SIG-M5 (cell line): Measurements from ENCODE around the gene OPCML.

Source experiments
- DNase-seq: peaks from one replicate; lab custom pipeline; 2025; lab: John Stamatoyannopoulos, UW

The OPCML gene

DNA sequence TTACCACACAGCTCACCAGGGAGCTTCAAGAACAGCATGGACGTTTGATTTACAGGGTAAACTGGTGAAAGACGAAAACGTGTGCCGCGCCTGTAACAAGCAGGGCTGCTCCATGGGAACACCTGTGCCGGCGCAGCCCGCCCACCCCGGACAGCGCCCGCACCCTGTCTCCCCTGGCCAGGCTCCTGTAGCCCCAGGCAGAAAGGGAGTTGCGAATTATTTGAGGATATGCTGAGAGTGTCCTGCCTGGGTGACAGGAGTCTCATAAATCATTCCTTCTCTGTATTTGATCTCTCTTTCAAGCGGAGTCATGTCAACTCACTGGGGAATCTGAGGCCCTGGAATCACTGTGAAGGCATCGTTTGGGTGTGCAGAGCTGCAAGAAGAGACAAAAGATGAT is 804.3 kb downstream of the OPCML start:
- no peak for DNase-seq

- no peak for DNase-seq
Observed at GRCh38 chr11:132721526-132721925, 810.8 kb downstream of the OPCML start.

DNA sequence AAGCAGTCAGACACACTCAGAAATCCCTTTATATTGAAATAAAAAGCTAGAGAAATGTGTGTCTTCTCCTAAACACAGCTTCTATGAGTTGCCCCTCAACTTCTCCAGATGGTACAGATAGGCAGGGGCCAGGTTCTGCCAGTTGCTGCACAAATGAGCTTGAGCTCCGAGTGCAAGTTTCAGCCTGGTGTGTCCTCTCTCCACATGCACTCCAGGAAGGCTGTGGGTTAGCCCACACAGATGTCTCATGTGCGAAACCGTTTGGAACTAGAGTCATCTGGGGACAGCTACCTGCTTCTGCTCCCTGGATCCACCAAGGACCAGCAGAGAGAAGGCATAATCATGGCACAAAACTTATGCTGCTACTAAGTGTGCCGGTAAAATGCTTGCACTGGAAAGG is 812.6 kb downstream of the OPCML start:
- DNase-seq = no peak

DNA sequence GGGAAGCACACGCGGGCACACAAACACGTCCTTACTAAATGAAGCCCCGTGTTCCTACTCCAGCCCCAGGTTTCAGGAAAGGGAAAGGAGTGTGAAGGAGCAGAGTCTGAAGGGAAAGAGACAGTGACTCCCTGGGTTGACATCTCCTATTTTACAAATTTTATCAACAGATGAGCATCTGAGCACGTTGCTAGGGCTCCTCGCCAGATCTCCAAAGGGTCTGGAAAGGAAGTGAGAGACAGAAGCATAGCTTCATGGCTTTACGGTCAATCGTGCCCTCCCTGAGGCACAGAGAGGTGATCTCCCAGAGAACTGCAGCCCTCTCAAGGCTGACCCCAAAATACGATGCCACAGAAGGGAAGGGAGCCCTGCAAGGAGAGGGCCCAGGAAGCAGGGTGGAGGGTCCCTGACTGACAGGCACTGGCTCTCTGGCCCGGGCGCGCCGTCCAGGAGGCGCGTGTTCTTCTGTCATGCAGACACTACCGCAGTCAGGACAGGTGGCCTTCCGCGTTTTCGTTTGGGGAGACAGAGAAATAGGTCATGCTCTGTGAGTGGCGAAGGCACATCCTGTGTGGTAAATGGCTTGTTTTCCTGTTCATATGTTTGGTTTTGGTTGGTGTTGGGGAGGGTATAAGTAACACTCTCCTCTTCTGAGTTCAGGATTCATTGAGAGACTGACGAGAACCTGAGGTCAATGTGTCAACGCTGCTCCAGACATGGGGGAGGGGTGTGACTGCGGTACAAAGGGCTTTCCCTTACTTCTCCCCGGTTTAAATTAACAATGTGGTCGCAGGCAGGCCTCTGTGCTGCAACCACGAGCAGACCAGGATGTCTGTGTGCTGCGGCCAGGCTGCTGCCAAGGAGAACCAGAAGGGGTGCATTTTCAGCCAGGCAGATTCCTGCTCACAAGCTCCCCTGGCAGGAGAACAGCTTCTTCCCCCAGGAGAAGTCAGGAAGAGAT is 813.3 kb downstream of the OPCML start:
- no peak for DNase-seq

GRCh38 chr11:132717824-132718223 is 814.5 kb downstream of the OPCML start:
- no peak for DNase-seq

- DNase-seq = no peak
Observed at GRCh38 chr11:132716037-132716436, 816.3 kb downstream of the OPCML start.

DNA sequence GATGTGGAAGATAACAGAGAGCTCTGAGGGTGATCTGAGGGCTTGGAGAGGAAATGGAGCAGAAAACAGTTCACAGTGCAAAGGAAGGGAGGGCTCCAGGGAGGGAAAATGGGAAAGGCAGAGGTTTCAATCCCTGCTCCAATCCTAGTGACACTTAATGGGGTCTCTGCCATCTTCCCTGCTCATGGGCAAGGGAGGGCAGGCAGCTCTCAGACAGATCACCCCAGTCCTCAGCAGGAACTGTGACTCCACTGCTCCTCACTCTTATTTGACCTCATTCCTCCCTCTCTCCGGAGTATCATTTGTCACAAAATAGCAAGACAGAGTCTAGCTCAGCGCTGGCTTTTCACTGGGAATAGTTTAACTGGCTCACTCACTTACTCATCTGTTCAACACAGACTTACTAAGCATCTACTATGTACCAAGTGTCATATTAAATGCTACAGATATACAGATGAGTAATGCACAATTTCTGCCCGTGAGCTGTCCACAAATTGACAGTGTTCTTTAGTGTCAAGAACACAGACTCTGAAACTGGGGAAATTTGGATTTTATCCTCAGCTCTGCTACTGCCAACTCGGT is 817.4 kb downstream of the OPCML start:
- no peak for DNase-seq

DNA sequence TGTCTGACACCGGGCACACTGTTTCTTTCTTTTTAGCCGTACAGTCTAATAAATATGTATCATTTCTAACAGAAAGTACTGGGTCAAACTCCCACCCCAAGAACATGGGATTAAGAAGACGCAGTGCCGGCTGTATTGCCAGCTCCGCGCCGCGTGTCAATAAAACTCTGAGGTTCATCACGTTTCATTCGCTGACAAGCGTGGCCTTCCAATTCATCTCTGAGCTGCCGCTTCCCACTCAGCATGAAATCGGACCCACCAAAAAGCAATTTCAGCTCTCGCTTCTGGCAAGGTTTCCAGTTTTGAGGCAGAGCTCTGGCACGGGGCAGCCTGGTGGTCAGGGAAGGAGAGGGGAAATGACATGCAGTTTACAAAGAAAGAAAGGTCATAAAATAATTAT is 819.8 kb downstream of the OPCML start:
- DNase-seq = no peak

DNA sequence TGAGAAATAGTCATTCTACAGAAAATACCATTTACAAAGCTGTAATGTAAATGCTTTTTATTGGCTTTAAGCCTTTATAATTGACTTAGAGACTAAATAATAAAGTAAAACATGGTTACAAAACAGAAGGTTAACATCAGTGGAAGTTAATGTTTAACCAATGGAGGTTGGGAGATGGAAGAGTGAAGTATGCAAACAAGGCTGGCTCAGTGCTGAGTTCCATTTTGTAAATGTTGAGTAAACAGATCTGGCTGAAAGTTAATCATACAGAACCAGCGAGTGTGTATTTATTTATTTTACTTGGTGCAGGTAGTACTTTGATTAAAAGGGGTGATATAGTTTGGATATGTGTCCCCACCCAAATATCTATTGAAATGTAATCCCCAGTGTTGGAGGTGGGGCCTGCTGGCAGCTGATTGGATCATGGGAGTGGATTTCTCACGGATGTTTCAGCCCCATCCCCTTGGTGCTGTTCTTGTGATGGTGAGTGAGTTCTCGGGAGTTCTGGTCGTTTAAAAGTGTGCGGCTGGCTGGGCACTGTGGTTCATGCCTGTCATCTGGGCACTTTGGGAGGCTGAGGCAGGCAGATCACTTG is 827.4 kb downstream of the OPCML start:
- no peak for DNase-seq

GRCh38 chr11:132692891-132693290 is 839.4 kb downstream of the OPCML start:
- no peak for DNase-seq

- DNase-seq = no peak
Observed at GRCh38 chr11:132691848-132692550, 840.3 kb downstream of the OPCML start.

GRCh38 chr11:132686886-132687285 is 845.4 kb downstream of the OPCML start:
- DNase-seq = no peak

- no peak for DNase-seq
Observed at GRCh38 chr11:132685174-132685611, 847.1 kb downstream of the OPCML start.

- no peak for DNase-seq
Observed at GRCh38 chr11:132683602-132684001, 848.7 kb downstream of the OPCML start.

- DNase-seq = no peak
Observed at GRCh38 chr11:132681971-132682370, 850.3 kb downstream of the OPCML start.

DNA sequence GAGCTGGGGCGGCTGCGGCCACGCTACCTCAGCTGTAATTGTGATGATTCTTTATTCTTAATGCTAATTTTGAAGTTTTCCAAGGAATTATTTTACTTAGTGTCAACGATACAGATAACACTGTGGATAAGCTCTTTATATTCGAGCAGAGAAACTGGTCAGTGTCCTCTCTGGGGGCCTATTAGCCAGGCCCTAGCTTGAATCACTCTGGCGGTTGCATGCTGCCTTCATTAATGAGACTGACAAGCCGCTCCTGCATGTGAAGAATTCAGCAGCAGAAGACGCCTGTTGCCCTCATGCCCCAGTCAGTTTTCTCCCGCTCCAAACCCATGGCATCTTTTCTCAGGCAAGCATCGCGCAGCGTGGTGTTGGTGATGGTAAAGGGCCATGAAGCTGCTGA is 851.7 kb downstream of the OPCML start:
- no peak for DNase-seq

GRCh38 chr11:132674151-132674550 is 858.1 kb downstream of the OPCML start:
- no peak for DNase-seq

DNA sequence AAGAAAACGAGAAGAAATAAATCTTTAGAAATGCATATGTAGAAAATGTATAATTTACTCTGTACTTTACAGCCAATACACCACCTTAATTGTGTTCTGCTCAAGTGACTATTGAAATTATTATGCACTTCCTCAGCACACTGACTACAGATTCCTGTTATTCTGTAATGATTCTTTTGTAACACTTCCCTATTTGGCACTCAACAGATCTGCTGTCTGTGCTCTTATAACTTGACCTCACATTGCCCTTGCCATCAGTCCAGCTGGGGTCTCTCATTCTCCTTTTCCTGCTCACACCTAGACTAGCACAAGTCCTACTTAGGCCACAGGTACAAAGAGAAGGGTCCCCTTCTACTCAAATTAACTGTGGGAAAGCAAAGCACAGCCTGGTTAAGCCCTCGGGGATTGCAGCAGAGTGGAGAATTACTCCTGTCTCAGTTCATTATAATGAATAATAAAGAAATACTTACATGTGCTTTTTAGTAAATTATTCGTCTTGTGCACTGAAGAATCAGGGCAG is 860.4 kb downstream of the OPCML start:
- no peak for DNase-seq

DNA sequence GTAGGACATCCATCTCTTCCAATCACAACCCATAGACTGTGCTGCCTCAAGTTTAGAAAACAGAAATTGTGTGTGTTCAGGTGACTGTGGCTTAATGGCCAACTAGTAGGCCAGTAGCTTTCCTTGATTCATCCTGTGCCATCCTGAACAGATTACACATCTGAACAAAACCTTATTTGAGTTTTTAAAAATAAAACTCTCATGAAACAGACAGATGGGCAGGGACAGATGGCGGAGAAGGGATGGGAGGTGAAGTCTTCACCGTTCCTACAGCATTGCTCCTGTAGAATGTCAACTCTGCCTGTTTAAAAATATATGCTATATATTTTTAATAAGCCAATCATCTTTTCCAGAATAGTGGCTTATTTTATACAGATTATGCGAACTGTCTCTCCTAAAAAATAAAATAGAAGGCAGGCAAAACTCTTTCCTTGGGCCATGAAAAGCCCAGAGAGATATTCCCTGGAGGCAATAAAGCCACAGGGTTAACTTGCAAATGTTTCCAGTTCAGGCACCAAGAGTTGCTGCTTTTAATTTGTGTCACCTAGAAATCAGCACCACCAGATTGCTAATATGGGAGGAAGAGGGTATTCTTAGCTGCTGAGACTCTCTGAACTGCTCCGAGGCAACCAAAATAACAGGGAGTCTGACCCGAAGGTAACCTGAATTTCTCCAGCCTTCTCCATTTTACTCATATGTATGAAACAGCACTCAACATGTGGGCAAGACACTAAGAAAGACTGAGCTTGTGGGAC is 861.2 kb downstream of the OPCML start:
- DNase-seq = no peak

DNA sequence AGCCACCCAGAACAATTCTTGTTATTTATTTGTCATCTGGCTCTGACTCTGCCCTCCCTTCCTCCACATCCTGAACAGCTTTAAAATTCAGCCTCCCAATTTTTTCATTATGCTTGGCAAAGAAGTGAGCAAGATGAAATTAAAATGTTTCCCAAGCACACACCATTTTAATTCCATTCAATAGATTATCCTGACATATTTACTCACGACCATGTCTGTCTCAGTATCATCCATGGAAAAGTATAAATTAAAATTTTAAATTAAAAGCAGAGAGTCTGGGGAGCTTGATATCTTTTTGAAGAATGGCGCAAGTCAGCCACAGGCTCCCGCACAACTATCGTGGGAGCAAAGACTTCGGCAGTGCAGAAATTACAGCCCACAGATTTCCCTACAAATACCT is 862.4 kb downstream of the OPCML start:
- no peak for DNase-seq

- no peak for DNase-seq
Observed at GRCh38 chr11:132665205-132665604, 867.1 kb downstream of the OPCML start.
